HepG2 (cell line): Measurements from ENCODE around the gene AARSD1. TPM values are rescaled to one million over a fixed set of nuclear protein-coding genes. Genes with fewer than 3 reads are reported as not detected.
A peak's percentile ranks its signal among the peaks of the same experiment; 100 is the strongest.

ENCODE experiments used
- ARID4A ChIP-seq: sonication (generic); formaldehyde crosslinking; IDR thresholded peaks from 2 replicates; pipeline ENCODE4 v1.5.0; 2020; ENCODE audit warnings: mild to moderate bottlenecking, missing genetic modification reagents, borderline replicate concordance
- CHD2 ChIP-seq: IDR thresholded peaks from 2 replicates; pipeline ENCODE4 v1.6.1; 2011; ENCODE audit warnings: low read depth, low read length, improper control_type of control experiment
- FOXK1 ChIP-seq: sonication (generic); formaldehyde crosslinking; IDR thresholded peaks from 2 replicates; pipeline ENCODE4 v1.4.0; 2020; ENCODE audit warnings: low read depth, missing genetic modification reagents, borderline replicate concordance
- JDP2 ChIP-seq: sonication (generic); formaldehyde crosslinking; IDR thresholded peaks from 2 replicates; pipeline ENCODE4 v1.8.1; 2022; ENCODE audit warnings: missing genetic modification reagents, borderline replicate concordance
- MED8 ChIP-seq: sonication (generic); formaldehyde crosslinking; IDR thresholded peaks from 2 replicates; pipeline ENCODE4 v1.8.1; 2023; ENCODE audit warnings: mild to moderate bottlenecking, missing genetic modification reagents; ENCODE audit not compliant: insufficient replicate concordance
- NKX3-1 ChIP-seq: sonication (generic); formaldehyde crosslinking; IDR thresholded peaks from 2 replicates; pipeline ENCODE4 v1.5.0; 2020; ENCODE audit warnings: missing genetic modification reagents
- NR2F1 ChIP-seq, 2 experiments: fragments of 450-650 bp in 1 of 2; formaldehyde crosslinking in 1 of 2; IDR thresholded peaks; 2 replicates each; pipeline versions ENCODE4 v1.5.0 to v1.6.1; 2016 to 2020; ENCODE audit warnings: mild to moderate bottlenecking in 1 of 2, missing compliant biosample characterization in 1 of 2, missing genetic modification reagents in 1 of 2, moderate library complexity in 1 of 2
- PCBP2 ChIP-seq: fragments of 200-400 bp; formaldehyde crosslinking; optimal IDR thresholded peaks from 2 replicates; pipeline ENCODE3; 2018; ENCODE audit warnings: low read length, low read depth; ENCODE audit not compliant: poor library complexity, severe bottlenecking
- POGK ChIP-seq: sonication (generic); formaldehyde crosslinking; conservative IDR thresholded peaks from 2 replicates; pipeline ENCODE4 v1.8.0; 2022; ENCODE audit warnings: mild to moderate bottlenecking, moderate library complexity, missing genetic modification reagents
- RARA ChIP-seq: IDR thresholded peaks from 2 replicates; pipeline ENCODE4 v1.6.1; 2016; ENCODE audit warnings: missing genetic modification reagents, missing compliant biosample characterization
- SP2 ChIP-seq: sonication (generic); formaldehyde crosslinking; IDR thresholded peaks from 2 replicates; pipeline ENCODE4 v1.5.1; 2020; ENCODE audit warnings: mild to moderate bottlenecking, missing genetic modification reagents
- ZBTB20 ChIP-seq: sonication (generic); formaldehyde crosslinking; IDR thresholded peaks from 2 replicates; pipeline ENCODE4 v1.8.1; 2023; ENCODE audit warnings: missing genetic modification reagents, low read depth, mild to moderate bottlenecking, borderline replicate concordance
- ZBTB7A ChIP-seq: sonication (generic); formaldehyde crosslinking; IDR thresholded peaks from 2 replicates; pipeline ENCODE4 v1.8.0; 2022; ENCODE audit warnings: mild to moderate bottlenecking, missing genetic modification reagents
- ZEB1 ChIP-seq: IDR thresholded peaks from 2 replicates; pipeline ENCODE4 v1.6.1; 2012; ENCODE audit warnings: mild to moderate bottlenecking, low read depth, inconsistent platforms; ENCODE audit not compliant: insufficient replicate concordance
- ZFX ChIP-seq: sonication (generic); formaldehyde crosslinking; IDR thresholded peaks from 2 replicates; pipeline ENCODE4 v1.4.0; 2020; ENCODE audit warnings: mild to moderate bottlenecking, low read depth, missing genetic modification reagents, moderate library complexity
- ZNF503 ChIP-seq: sonication (generic); formaldehyde crosslinking; IDR thresholded peaks from 2 replicates; pipeline ENCODE4 v1.4.0; 2020; ENCODE audit warnings: missing genetic modification reagents
- ZNF720 ChIP-seq: sonication (generic); formaldehyde crosslinking; IDR thresholded peaks from 2 replicates; pipeline ENCODE4 v1.4.0; 2020; ENCODE audit warnings: missing genetic modification reagents
- ZNF777 ChIP-seq: sonication (generic); formaldehyde crosslinking; IDR thresholded peaks from 2 replicates; pipeline ENCODE4 v1.4.0; 2020; ENCODE audit warnings: missing genetic modification reagents
- ZNF792 ChIP-seq: IDR thresholded peaks from 2 replicates; pipeline ENCODE4 v1.6.1; 2016
- ZSCAN20 ChIP-seq: sonication (generic); formaldehyde crosslinking; IDR thresholded peaks from 2 replicates; pipeline ENCODE4 v1.4.0; 2020; ENCODE audit warnings: missing genetic modification reagents, mild to moderate bottlenecking, borderline replicate concordance
- ZSCAN21 ChIP-seq: sonication (generic); formaldehyde crosslinking; IDR thresholded peaks from 2 replicates; pipeline ENCODE4 v1.8.0; 2022; ENCODE audit warnings: mild to moderate bottlenecking, missing genetic modification reagents, moderate library complexity, borderline replicate concordance
- polyA plus RNA-seq, 8 experiments: library from polyadenylated mRNA; depleted of rRNA in 3 of 8; stranded (reverse) in 7 of 8; unstranded in 1 of 8; fragments of >200 nt; fragmentation: Illumina TruSeq in 4 of 8; extraction: Trizol in 4 of 8; gene quantifications; 2 replicates each; pipeline versions ENCODE4 v1.2.1 to v1.2.3, GENCODE V29; 2011 to 2016; ENCODE audit warnings: low read depth in 4 of 8, missing spikeins in 1 of 8, mixed read lengths in 1 of 8; ENCODE audit not compliant: insufficient read depth in 1 of 8
- total RNA-seq, 5 experiments: library from RNA; depleted of rRNA; stranded (reverse); fragments of >200 nt; fragmentation: Illumina TruSeq; extraction: Trizol; gene quantifications; 2 replicates each; pipeline ENCODE4 v1.2.3, GENCODE V29; 2016; ENCODE audit warnings: low read depth in 1 of 5

Gene AARSD1
- total and polyA plus RNA-seq, 2 of the 13 experiments (the other 11 are each of a cell fraction or from before 2014, with no cell fraction given) = 24.7 to 29.3 TPM

GRCh38 chr17:43010667-43011308, 46.5 kb upstream of the AARSD1 start (continued):
- TF ChIP-seq FOXK1 (peak; percentile 65; the same call in 1 of the 2 replicates), ZSCAN21 (CRISPR knock-in tag) (no peak), ZNF720 (CRISPR knock-in tag) (no peak), POGK (peak; percentile 67; the same call in 1 of the 2 replicates), JDP2 (CRISPR knock-in tag) (no peak; the same call in 1 of the 2 replicates), ZNF792 (CRISPR knock-in tag) (peak; percentile 81; the same call in 1 of the 2 replicates), ZEB1 (peak; percentile 76), CHD2 (no peak), SP2 (CRISPR knock-in tag) (no peak), ZBTB7A (no peak), ZFX (CRISPR knock-in tag) (no peak), NR2F1 (CRISPR knock-in tag; IDR thresholded peaks at IDR 0.05) (0 out of 4 replicates have a peak, but pooled peaks of 1 of the 2 experiments have one; percentile 35), NKX3-1 (CRISPR knock-in tag) (no peak), ZSCAN20 (no peak), ZNF503 (CRISPR knock-in tag) (no peak), ZNF777 (CRISPR knock-in tag) (no peak), RARA (CRISPR knock-in tag) (peak; percentile 84), PCBP2 (no peak), ARID4A (CRISPR knock-in tag) (peak; percentile 66; the same call in 1 of the 2 replicates), ZBTB20 (CRISPR knock-in tag) (peak; percentile 66; the same call in 1 of the 2 replicates), MED8 (CRISPR knock-in tag) (no peak)
